ENCODE results near the gene RGS16.
A peak's percentile ranks its signal among the peaks of the same experiment; 100 is the strongest.

The RGS16 gene

GRCh38 chr1:182607566-182607965, 3.4 kb upstream of the RGS16 start:
- no peak for DNase-seq

GRCh38 chr1:182603646-182604174, 479 bp downstream of the RGS16 start:
- DNase-seq: no peak

- no peak for DNase-seq
Observed at GRCh38 chr1:182602935-182603645, 1.1 kb downstream of the RGS16 start.

GRCh38 chr1:182601913-182602312, 2.3 kb downstream of the RGS16 start:
- no peak for DNase-seq

GRCh38 chr1:182601416-182601786, 2.8 kb downstream of the RGS16 start:
- peak; percentile 64 for DNase-seq

GRCh38 chr1:182600745-182601415, 3.3 kb downstream of the RGS16 start:
- no peak for DNase-seq

- no peak for DNase-seq
Observed at GRCh38 chr1:182600036-182600713, 4.0 kb downstream of the RGS16 start.

GRCh38 chr1:182599339-182599738, 4.8 kb downstream of the RGS16 start:
- DNase-seq: no peak

- DNase-seq: no peak
Observed at GRCh38 chr1:182598296-182598695, 5.9 kb downstream of the RGS16 start.

- DNase-seq: no peak
Observed at GRCh38 chr1:182596934-182597333, 7.3 kb downstream of the RGS16 start.

- DNase-seq: peak; percentile 59
Observed at GRCh38 chr1:182595641-182596240, 8.4 kb downstream of the RGS16 start.

- no peak for DNase-seq
Observed at GRCh38 chr1:182589931-182590330, 14.3 kb downstream of the RGS16 start.

GRCh38 chr1:182589520-182589919, 14.7 kb downstream of the RGS16 start:
- no peak for DNase-seq

GRCh38 chr1:182588500-182589396, 15.4 kb downstream of the RGS16 start, which contains the start of gene RNASEL:
TSS of gene RNASEL (minus strand) at chr1:182589256. CDS start at chr1:182586806, 2,450 bp downstream.
- DNase-seq: peak; percentile 37

- no peak for DNase-seq
Observed at GRCh38 chr1:182587666-182588499, 16.3 kb downstream of the RGS16 start.

GRCh38 chr1:182587093-182587492, 17.1 kb downstream of the RGS16 start:
- no peak for DNase-seq

GRCh38 chr1:182586380-182586779, 17.8 kb downstream of the RGS16 start:
- DNase-seq: no peak

GRCh38 chr1:182584746-182585145, 19.4 kb downstream of the RGS16 start:
- no peak for DNase-seq

- DNase-seq: no peak
Observed at GRCh38 chr1:182580736-182581135, 23.5 kb downstream of the RGS16 start.

- no peak for DNase-seq
Observed at GRCh38 chr1:182575540-182576149, 28.5 kb downstream of the RGS16 start.

GRCh38 chr1:182574156-182574555, 30.0 kb downstream of the RGS16 start:
- DNase-seq: no peak
